Tibial nerve (tissue), 4 donors: ENCODE data around the gene FEZF1.

Source experiments
- EP300 ChIP-seq, 2 donors: sonication (generic); formaldehyde crosslinking; IDR thresholded peaks; one replicate each; pipeline ENCODE4 v1.6.1; 2017; ENCODE audit warnings: antibody characterized with exemption in 2 of 2, mild to moderate bottlenecking in 1 of 2
- POLR2A ChIP-seq, 2 donors: fragments of 450-650 bp; IDR thresholded peaks; one replicate each; pipeline ENCODE4 v1.6.1; 2017; ENCODE audit warnings: antibody characterized with exemption in 2 of 2, mild to moderate bottlenecking in 2 of 2, moderate library complexity in 2 of 2
- TF ChIP-seq, protein P1 (sequence below), 5 experiments: fragments of 200-600 bp in 3 of 5; fragments of 450-650 bp in 2 of 5; sonication (generic) in 3 of 5; IDR thresholded peaks; one replicate each; pipeline ENCODE4 v1.5.1; 2016 to 2019; ENCODE audit warnings: antibody characterized with exemption in 5 of 5, mild to moderate bottlenecking in 3 of 5, moderate library complexity in 2 of 5

DNA sequence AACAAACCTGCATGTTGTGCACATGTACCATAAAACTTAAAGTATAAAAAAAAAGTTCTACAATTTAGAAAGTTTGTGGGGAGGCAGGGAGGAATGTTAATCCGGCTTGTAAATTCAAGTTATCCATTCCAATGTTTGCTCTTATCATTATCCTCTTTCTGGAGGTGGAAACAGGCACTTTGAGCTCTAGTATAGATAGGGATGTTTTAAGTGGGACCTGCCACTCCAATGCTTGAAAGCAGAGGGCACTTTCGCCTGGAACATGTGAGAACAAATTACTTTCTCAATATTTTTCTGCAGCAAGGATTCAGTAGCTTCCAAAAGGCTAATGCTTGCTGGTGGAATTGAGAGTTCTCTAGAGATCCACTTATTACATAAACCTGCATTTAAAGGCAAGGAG, 45.6 kb downstream of the FEZF1 start:
- TF ChIP-seq, protein P1, sequence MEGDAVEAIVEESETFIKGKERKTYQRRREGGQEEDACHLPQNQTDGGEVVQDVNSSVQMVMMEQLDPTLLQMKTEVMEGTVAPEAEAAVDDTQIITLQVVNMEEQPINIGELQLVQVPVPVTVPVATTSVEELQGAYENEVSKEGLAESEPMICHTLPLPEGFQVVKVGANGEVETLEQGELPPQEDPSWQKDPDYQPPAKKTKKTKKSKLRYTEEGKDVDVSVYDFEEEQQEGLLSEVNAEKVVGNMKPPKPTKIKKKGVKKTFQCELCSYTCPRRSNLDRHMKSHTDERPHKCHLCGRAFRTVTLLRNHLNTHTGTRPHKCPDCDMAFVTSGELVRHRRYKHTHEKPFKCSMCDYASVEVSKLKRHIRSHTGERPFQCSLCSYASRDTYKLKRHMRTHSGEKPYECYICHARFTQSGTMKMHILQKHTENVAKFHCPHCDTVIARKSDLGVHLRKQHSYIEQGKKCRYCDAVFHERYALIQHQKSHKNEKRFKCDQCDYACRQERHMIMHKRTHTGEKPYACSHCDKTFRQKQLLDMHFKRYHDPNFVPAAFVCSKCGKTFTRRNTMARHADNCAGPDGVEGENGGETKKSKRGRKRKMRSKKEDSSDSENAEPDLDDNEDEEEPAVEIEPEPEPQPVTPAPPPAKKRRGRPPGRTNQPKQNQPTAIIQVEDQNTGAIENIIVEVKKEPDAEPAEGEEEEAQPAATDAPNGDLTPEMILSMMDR (IDR thresholded peaks at IDR 0.05), result no peak
- TF ChIP-seq POLR2A (IDR thresholded peaks at IDR 0.05) (no peak), EP300 (IDR thresholded peaks at IDR 0.05) (no peak)
